SHP77 treated with DMSO at 0.1 percent for 48 hours (cell line): ENCODE results near the gene NISCH.

Experiments
- DNase-seq: peaks from one replicate; lab custom pipeline; 2025; lab: John Stamatoyannopoulos, UW

Gene NISCH

DNA sequence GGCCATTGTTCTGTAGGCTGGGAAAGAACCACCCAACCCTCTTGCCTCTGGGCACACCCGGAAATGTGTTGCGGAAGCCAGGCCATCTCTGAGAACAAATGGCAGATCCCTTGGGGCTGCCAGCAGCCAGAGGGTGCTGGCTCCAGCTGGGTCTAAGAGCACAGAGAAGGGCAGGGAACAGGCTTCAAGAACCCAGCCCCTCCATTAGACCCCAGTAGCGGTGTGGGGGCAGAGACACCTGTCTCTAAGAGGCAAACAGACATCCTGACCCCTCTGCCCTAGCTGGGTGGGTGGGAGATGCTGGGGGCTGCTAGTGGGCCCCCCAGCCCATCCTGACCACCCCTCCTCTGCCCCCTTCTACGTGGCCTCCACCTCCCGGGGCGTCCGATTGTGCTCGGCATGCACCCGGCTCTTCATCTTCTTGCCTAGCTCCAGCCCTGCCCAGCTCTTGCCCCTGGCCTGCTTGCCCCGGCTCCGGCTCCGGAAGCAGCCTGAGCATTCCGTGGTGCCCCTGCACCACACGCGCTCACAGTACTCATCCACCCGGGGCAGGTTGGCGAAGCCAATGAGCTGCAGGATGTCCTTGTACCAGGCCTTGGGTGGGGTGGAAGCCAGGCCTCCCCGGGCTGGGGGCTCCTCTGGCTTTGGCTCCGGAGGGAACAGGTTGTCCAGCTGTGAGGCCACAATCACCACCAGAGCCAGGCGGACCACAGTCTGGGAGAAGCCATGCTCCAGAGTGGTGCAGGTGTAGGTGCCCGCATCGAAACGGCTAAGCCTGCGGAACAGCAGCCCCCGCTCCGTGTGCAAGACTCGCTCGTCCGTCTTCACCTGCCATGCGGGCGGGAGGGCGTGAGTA lies 19.9 kb upstream of the NISCH start:
- no peak for DNase-seq

DNA sequence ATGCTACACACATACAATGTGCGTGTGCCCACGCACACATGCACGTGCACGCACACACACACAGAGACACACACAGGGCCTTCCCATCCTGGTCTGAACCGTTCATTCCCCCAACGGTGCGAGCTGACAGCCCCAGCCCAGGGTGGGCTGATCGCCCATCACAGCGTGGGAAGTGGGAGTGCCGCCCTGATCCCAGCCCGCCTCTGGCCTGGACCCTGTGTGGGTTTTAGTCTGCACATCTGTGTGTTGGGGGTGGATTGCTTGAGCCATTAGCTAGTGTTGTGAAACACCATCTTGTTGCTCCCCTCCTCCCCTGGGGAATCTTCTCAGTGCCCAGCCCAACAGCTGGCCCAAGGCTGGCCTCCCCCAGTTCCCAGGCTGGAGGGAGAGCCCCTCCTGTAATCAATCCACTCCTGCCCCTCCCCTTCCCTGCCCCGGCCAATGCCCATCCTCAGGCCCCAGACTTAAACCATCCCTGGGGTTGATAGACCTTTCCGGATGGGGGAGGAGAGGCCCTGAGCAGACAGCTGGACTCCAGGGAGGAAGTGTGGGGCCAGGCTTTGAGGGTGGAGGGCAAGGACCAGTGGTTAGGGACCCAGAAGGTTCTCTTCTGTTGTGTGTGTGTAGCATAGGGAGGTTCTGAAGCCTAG lies 18.8 kb upstream of the NISCH start:
- no peak for DNase-seq

DNA sequence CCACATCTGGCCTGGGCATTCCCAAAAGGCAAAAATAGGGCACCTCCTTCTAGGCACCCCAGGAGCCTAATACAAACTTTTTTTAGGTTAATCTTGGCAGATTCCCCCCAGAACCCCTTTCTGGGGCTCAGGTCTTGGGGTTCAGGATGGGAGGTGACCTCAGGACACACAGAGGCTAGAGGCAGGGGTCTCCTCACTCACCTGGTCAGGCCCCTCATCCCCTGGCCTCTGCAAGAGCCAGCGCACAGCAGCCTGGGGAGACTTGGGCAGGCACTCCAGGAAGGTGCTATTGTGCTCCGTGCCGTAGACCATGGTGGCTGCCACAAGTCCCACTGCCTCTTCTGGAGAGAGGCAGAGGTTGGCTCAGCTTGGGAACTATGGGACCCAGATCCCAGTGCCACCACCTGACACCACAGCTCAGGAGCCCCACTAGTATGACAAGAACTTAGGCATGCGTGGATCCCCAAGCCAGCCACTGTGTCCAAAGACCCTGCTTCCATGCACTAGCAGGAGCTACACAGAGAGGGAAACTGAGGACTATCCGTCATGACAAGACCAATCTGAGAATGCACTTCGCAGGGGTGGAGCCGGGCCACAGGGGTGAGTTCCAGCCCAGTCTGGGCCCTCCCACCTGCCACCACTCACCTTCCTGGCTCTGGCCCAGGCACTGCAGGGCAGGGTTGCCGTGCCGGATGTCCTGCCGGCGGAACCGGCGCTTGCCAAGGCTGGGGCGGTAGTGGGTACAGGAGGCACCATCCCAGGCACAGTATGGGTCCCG lies 17.9 kb upstream of the NISCH start:
- DNase-seq, result no peak

DNA sequence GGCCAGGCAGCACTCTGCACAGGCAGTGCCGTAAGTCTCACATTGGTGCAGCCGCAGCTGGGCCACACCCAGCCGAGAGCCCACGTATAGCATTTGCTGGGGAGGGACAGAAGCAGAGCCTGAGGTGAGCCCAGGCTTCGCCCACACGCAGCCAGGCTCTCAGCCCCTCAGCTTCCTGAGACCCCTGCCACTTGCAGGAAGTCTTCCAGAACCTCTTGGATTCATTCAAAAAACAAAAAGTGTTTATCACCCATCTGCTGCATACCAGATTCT lies 17.4 kb upstream of the NISCH start:
- DNase-seq, result no peak

DNA sequence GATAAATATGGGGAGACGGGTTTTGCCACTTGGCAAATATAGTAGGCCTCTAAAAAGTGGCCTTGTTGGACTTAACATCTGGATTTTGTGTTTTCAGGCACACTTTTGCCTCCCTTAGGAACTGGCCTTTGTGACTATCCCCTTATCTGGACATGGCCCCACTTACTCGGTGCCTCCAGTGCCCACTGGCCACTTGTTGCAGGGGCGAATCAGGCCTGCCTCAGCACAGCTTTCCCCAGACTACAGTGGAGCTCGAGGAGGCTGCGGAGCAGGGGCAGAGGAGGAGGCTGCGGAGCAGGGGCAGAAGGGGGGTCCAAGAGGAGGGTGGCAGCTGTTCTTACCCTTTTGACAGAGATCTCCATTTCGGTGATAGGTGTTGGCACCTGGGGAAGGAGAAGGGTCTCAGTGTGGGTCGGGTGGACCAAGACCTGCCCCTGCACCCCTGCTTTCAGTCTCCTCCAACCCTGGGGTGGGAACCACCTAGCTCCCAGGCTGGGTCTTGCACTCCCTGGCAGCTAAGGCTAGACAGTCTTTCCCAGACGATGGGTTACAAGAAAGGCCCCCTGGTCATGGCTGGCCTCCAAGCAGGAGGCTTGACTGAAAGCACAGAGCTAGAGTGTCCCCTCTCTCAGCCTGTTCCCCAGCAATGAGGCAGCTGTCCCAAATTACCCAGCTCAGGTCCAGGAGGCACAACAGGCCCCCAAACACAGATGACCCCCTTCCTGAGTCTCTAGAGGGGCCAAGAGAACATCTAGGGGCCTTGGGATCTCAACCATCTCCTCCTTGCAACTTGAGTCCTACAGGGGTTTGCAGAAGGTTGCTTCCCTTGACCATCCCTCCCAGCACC lies 16.6 kb upstream of the NISCH start:
- no peak for DNase-seq

DNA sequence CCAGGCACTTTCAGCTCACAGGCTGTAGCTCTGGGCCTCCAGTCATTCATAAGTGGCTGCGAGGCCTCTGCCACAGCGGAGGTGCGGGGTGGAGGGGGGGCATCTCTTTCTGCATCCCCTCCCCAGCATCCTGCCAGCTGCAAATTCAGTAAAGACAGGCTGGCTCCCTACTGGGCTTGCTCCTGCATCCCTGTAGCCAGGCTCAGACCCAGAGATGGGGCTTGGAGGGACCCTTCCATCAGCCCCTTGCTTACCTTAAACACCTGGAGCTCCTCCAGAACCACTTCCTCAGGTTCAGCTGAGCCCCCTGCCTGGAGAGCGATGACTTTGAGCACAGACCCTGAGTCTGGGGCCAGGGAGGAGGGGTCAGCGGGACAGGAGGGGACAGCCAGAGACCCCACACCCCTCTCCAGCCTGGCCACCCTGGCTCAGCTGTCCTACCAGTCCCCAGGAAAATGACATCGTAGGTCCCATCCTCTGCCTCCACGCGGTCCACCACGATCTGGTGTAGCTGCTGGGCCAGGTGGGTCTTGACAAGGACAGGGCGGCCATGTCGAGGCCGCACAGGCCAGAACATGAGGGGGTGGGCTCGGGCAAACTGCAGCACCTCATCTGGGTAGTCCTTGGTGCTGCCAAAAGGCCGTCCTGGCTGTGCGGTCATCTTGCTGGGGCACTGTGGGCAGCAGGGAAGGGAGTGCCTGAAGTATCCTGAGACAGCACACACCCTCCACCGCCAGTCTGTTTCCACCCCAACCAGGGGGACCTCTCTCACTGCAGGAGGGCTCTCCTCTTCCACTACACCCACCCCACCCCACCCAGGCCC lies 15.8 kb upstream of the NISCH start:
- no peak for DNase-seq

DNA sequence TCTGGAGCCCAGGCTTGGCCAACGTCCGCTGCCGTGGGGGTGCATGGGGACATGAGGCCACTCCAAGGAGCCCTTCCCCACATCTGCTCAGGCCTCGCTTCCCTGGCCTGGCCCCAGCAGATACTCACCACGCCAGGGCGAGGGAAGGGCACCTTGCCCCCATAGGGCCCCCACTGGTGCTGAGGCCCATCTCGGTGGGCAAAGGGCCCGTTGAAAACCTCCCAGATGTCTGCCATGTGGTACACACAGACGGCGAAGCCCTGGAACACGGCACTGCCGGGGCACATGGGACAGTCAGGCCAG lies 15.2 kb upstream of the NISCH start:
- no peak for DNase-seq

DNA sequence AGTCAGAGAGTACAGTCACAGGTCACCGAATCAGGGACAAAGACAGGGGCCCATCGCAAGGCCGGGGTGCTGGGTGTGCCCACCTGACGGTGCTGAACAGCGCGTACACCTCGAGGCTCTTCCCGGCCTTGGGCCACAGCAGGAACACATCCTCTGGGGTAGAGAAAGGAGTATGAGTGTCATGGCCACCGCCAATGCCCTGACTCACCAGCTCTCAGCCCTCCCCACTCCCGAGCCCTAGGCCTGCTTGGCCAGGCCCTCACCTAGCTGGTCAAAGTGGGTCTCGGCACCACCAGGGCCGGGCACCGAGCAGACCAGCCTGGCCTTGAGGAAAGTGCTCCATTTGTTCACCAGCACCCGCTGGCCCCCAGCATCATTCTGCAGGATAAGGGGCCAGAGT lies 14.7 kb upstream of the NISCH start:
- DNase-seq, result no peak

DNA sequence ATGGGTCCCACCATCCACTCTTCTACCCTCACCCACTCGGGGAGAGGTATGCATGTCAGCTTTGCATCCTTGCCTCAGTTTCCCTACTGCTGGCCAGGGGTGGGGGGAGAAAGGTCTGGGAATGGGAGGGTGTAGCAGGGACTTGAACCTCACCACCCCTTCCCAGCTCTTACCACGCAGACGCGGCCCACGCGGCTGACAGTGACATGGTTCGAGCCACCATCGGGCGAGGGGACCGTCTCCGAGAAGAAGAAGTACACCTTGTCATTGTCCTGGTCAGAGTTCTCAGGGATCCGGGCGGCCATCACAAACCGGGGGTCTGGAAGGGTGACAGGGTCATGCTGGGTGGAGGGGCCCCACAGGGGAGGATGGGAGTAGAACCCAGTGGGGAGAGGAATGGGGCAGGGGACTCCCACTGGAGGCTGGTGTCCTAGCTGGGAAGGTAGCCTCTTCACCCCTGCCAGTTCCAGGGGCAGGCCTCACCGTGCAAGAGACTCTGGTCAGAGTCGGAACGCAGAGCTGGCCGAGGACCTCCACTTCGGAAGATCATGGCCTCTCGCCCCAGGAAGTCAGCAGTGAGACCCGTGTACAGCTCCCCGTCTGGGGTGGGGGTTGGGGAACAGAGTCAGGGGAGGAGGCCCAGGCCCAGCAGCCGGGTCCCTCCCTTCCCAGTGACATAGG lies 14.2 kb upstream of the NISCH start:
- no peak for DNase-seq

DNA sequence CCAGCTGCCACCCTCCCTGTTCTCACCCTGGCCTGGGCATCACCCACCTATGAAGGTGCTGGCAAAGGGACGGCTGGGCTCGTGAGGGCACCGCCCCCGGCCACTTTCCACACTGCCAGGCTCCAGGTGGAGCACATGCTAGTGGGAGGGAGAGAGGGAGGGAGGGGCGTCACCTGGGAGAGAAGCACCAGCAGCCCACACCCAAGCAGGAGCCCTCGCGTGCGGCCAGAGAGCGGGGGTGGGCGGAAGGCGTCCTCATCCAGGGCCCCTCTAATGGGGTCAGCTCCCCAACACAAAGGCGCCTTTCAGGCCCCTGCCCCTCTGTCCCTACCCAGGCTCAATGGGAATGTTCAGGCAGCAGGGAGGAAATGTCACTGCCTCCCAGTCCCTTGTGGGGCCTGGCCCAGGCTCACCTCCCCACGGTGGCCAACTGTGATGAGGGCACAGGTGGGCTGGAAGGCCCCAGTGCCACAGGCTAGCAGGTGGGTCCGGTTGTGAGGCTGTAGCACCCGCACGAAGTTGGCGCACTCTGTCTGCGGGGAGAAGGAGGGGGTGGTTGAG lies 13.6 kb upstream of the NISCH start:
- DNase-seq, result no peak

DNA sequence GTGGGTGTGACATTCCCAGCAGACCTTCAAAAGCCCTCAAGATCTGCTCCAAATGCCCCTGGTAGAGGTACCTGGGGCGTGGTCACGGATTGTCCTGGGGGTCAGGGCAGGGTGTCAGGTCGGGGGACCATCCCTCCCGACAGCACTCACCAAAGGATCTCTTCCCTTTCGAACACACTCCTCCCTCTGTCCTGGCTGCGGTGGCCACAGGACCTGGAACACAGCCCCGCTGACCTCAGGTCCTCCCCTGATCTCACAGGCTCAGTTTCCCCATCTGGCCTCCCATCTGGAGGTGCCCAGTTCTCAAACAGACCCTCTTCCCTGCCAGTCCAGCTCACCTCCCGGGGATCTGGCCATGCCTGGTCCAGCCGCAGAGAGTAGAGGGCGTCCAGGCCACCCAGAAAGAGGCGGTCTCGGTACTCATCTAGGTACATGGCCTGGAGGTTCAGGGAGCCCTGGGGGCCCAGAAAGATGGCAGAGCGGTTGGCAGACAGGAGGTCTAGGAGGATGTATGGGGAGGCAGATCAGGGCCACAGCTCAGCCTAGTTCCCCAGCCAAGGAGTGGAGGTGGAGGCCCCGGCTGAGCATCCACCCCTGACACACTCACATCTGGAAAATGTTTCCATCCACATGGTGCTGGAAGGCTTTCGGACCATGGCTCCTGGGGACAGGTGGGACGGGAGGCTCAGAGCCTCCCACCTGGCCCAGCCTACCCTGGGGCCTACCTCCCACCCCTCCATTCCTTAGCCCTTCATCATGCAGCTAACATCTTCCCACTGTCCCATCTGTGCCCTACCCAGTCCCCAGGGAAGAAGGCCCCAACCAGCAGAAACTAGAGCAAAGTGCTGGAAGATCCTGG lies 12.8 kb upstream of the NISCH start:
- no peak for DNase-seq

DNA sequence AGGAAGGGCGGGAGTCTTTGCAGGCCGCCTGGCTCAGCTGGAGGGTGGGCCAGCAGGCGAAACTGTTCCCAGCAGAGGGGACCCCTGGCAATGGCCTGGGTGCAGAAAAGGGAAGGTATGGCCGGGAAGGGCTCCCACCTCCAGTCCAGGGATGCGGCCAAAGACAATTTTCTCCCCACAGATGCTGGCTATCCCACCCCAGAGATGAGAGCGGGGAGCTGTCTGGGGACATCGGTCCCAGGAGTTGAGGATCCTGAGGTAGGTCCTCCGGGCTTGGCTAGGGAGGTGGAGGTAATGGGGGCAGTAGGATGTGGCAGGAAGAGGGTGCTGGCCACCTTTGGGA lies 12.2 kb upstream of the NISCH start:
- no peak for DNase-seq

DNA sequence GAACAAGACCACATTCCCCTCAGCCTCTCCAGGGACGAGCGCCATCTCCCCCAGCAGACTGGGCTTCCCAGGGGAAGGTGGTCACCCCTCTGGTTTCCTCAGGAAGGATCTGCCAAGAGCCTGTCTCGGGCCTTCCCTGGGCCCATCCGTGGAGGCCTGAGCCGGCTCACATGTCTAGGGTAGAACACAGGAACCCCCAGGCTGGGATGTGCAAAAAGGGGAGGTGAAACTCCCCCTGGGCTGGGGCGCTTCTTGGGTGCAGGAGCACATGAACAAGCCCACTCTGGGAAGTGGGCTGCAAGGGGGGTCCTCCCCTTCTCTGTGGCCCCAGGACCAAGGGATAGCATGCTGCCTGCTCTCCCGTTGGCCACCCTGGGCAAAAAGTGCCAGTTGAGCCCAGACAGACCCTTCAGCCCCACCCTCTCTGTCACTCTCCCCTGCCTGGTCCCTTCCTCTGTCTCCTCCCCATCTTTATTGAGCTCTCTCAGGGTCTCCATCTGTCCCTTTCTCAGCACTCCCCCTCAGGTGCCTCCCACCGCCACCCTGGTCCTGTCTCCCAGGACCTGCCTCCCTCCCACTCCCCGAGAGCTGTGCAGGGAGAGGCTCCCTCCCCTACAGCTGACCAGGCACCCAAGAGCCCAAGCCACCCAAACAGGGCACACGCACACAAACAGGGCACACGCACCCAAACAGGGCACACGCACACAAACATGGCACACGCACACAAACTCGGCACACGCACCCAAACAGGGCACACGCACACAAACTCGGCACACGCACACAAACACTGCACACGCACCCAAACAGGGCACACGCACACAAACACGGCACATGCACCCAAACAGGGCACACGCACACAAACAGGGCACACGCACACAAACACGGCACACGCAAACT lies 11.4 kb upstream of the NISCH start:
- no peak for DNase-seq

DNA sequence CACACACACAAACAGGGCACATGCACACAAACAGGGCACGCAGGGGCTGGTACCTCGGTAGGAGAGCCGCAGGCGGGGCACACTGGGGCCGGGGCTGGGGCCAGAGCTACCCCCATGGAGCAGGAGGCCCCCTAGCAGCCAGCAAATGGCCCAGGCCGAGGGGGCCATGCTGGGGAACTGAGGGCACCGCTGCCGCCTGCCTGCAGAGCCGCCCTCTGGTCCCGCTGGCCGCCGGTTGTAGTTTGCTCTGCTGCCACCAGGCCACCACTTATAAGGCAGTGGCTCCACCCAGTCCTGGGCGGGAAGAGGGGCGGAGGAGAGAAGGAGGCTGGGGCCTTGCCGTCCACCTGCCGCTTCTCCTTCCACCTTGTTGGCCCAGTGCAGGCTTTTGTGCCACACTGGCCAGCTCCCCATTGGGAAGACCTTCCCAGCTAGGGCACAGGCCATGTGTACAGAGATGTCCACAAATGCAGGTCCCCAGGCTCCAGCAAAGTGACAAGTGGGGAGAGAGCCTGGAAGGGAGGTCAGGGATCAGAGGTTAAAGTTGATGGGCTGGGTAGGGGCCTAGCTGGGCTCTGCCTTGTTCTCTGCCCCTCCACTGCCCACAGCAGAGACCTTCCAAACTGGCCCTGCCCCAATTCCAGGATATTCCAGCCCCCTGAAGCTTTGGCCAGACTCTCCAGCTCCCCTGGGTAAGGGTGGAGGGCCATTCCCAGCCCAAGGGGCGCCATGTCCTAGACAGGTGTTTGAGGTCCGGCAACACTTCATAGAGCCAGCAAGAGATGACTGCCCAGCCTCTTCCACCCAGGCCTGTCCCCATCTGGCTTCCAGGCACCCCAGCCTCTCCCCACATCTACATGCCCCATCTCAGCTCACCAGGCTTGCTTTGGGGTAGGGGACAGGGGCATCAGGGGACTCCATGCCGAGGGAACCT lies 10.3 kb upstream of the NISCH start, which contains the start of gene SEMA3G:
SEMA3G (minus strand) TSS at position 244 of the 934 bp plus-strand sequence; CDS start at position 168, 76 bp downstream.
- peak; percentile 33 for DNase-seq

DNA sequence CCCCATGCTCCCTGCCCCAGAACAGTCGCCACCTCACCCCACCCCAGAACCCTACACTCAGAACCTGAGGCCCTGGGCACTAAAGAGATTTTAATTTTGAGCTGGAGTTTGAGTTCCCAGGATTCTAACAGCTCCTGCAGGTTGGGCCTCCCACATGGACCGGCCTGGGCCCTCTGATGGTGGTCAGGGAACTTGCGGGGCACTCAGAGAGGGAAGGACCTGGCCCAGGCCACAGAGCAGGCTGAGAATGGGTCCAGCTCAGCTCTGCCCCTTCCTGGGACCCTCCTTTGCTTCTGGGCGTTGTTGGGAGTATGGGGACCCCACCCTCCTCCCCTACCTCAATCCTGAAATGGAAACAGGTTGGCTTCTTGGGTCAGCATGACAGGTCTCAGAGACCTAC lies 9.4 kb upstream of the NISCH start:
- no peak for DNase-seq

DNA sequence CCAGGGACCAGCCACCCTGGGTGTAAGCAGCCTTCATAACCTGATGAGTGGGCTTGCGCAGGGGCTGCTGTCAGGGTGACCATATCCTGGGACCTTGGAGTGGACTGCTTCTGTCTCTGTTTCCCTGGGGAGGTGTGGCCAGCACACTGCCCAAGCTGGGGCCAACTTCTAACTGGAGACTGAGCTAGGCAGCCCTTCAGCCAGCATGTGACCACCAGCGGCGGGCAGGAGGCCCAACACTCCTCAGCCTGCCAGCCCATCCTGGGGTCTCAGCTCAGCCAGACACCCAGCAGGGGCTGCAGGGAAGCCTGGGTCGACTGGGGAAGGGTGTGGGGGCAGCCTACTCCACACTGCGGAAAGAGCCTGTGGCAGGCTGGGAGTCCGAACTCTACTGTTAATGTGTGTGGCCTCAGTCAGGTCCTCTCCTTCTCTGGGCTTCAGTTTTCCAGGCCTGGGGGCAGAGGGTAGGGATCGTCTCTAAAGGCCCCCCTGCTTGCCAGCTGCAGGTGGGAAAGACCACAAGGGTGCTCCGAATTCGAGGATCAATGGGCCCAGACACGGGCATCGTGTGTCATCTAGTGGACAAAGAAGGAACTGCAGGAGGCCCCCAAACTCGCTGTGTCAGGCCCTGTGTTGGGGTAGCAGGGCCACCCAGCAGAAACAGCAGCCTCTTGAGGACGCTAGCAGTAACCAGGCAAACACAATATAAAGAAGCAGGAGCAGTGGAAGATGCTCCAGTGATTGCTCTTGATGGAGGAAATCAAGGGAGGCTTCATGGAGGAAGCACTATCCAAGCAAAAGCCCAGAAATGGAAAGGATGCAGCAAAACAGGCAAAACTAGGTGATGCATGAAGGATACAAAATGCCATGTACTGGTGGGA lies 8.5 kb upstream of the NISCH start:
- DNase-seq, result peak; percentile 11
